22Rv1 (cell line): ENCODE measurements around the gene SLF1.

Experiments
- H3K27ac ChIP-seq: fragments of 450-650 bp; 2 replicates; pipeline ENCODE4 v1.5.1; 2017
- CTCF ChIP-seq: fragments of 450-650 bp; IDR thresholded peaks from 2 replicates; pipeline ENCODE4 v1.5.1; 2017; ENCODE audit warnings: mild to moderate bottlenecking
- ZFX ChIP-seq: fragments of 450-650 bp; IDR thresholded peaks from 2 replicates; pipeline ENCODE4 v1.6.1; 2017; ENCODE audit warnings: antibody characterized with exemption, borderline replicate concordance

Gene SLF1

GRCh38 chr5:94707359-94707758, 88.9 kb downstream of the SLF1 start:
- no peak overlapping the region for H3K27ac ChIP-seq
- TF ChIP-seq CTCF = no peak
- no peak for TF ChIP-seq ZFX

- H3K27ac ChIP-seq = no peak overlapping the region
- TF ChIP-seq CTCF = no peak
- TF ChIP-seq ZFX = no peak
Measured at GRCh38 chr5:94709277-94709676, 90.8 kb downstream of the SLF1 start.

DNA sequence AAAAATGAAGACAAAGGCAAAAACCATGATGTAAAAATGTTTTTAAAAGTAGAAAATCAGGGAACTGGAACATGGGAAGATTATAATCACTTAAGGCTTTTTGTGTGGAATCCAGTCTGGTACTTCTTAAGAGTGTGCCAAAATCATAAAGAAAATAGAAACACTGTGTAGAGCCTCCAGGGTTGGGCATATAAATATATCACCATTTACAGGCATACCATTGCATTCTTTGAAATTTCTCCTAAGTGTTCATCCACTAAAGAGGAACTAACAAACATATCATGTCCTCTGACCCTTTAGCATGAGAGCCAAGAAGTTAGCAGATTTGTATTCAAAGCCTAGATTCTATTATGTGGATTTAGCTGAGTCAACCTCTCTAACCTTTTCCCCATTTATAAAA, 93.3 kb downstream of the SLF1 start:
- TF ChIP-seq ZFX (no peak), CTCF (no peak)
- no peak overlapping the region for H3K27ac ChIP-seq

DNA sequence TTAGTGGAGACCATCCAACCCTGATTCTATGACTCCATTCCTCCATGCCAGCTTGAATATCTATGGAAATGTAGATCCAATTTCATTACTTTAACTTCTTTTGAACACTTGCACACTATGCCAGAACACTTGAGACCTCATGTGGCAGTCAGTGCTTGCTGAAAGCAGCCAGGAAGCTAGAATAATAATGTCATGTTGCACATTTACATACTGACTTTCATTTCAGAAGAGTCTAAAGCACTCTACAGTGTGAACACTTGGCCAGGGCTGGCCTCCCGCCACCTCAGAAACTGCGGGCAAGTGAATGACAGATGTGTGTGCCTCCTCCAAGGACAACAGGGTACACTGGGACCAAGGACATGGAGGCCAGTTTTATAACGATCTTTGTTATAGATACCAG, 97.3 kb downstream of the SLF1 start:
- no peak for TF ChIP-seq ZFX

GRCh38 chr5:94725142-94725541, 106.7 kb downstream of the SLF1 start:
- no peak overlapping the region for H3K27ac ChIP-seq
- TF ChIP-seq ZFX (no peak), CTCF (no peak)

More for the DNA sequence above, 97.3 kb downstream of the SLF1 start:
- H3K27ac ChIP-seq = no peak overlapping the region

DNA sequence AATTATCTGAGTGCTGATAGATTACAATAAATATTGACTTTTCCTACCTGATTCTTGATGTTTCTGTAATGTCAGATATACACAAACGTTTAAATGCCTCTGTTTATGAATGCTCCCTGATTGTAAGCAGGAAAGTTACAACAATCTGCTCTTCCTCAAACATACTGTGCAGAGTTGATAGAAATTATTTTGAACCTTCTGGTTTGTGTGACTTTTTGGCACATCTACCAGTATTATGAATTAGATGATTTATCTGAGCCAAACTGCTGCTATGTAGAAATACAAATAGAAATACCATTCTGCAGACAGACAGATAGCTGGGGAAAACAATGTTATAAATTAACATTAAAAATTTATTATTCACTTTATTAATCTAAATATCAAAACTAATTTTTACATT, 113.0 kb downstream of the SLF1 start:
- H3K27ac ChIP-seq = no peak overlapping the region
- TF ChIP-seq CTCF (no peak), ZFX (no peak)

GRCh38 chr5:94736498-94736897, 118.0 kb downstream of the SLF1 start:
- H3K27ac ChIP-seq = no peak overlapping the region
- TF ChIP-seq CTCF (no peak), ZFX (no peak)

- no peak for TF ChIP-seq CTCF
- no peak for TF ChIP-seq ZFX
- no peak overlapping the region for H3K27ac ChIP-seq
Measured at GRCh38 chr5:94740286-94740685, 121.8 kb downstream of the SLF1 start.
